HG03139 (cell line): Measurements from ENCODE around the gene ATG12.
"Not testable (repeated sequence)": the region's sequence is repeated elsewhere in the genome, so short reads cannot be mapped to it uniquely, and the experiment has no call there.

ENCODE experiments used
- ATAC-seq: cut with Tn5 transposase; IDR thresholded peaks from one replicate; pipeline ENCODE4 v1.9.1; 2021; ENCODE audit not compliant: unreplicated experiment

The ATG12 gene

DNA sequence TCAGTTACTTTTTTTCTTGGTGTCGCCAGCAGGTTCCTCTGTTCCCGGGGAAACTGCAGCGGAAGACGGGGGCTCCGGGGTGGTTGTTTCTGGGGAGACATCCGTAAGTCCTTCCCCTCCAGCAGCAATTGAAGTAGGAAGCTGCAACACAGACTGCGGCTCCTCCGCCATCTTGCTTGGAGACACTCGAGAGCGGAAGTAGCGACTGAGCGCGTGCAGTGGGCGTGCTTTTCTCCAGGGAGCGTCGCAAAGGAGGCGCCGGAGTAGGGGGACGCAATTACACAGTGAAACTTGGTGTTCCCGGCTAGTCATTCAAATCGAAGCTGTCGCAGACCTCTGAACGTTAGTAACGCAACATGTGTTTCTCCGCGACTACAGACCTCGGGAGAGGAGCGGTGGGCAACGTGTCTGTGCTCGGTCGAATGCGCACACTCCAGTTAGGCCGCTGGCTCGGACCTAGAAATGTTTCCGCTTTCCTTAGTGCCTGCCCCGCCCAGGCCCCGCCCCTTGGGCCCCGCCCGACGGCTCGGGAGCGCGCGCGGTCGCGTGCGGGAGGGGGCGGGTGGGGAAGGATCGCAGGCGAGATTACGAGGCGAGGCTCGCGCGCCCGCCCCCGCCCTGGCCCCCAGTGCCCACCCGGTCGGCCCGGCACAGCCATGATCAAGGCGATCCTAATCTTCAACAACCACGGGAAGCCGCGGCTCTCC, at the start of gene ATG12, which contains the start of gene AP3S1:
Gene ATG12 (minus strand): TSS at position 184 of the 707 bp plus-strand sequence. CDS start 13 bp downstream, at position 171.
Gene AP3S1 (plus strand): TSS at position 554 of the 707 bp plus-strand sequence. CDS start 103 bp downstream, at position 657.
- peak; percentile 73 for ATAC-seq

- no peak for ATAC-seq
Measured at GRCh38 chr5:115888027-115888426, 46.7 kb upstream of the ATG12 start.

GRCh38 chr5:115885208-115885607, 43.8 kb upstream of the ATG12 start:
- ATAC-seq: not testable (repeated sequence)

DNA sequence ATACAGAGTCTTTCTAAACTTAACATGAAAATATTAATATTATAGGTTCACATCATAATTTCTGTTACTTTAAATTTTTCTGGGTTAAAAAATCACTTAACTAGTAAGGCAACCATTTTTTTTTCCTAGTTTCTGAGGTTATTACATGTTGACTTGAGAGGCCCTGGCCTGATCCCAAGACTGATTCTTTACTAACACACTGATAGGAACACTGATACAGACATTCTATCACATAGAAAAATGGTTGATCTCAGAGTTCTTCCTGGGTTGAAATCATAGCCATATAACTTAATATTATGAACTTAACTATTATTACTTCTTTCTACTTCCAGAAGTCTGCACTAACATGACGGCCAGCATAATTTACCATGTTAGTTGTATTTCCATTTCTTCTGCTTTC, 43.3 kb upstream of the ATG12 start:
- no peak for ATAC-seq

- not testable (repeated sequence) for ATAC-seq
Measured at GRCh38 chr5:115882434-115882833, 41.1 kb upstream of the ATG12 start.

- ATAC-seq: not testable (repeated sequence)
Measured at GRCh38 chr5:115877342-115877741, 36.0 kb upstream of the ATG12 start.

DNA sequence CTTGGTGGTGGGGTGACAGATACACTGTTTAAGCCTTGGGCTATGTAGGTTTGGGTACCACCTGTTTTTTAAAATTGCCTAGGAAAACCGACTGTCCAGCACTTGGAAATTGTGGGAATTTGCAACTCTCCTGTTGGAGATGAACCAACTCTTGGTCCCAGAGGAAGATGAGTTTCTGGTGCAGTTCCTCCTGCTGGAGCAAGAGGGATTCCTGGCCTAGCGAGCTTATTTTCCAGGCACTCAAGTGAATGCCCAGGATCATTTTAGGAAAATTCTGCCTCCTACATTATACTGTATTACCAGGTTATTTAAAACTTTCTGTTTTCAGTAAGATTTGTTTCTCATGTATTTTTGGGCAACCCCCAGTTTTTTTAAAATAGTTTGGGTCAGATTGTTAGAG, 34.1 kb upstream of the ATG12 start:
- ATAC-seq: no peak

DNA sequence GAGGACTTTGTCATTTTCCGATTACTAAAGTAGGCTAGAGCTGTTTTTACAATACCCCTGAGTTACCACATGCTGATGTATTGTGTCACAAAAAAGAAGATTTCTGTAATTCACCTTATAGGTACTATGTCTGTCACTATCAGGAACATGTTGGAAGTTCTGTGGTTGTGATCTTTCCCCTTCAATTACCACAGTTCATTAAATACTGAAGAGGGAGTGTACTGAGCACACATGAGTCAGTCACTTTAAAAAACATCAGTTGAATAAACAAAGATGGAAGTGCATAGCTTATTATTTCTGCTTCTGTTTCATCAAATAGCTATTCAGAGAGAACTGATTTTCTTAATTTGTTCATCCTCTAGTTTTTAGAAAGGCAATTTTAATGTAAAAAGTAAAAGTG, 32.0 kb upstream of the ATG12 start:
- no peak for ATAC-seq

- no peak for ATAC-seq
Measured at GRCh38 chr5:115872447-115872846, 31.1 kb upstream of the ATG12 start.

DNA sequence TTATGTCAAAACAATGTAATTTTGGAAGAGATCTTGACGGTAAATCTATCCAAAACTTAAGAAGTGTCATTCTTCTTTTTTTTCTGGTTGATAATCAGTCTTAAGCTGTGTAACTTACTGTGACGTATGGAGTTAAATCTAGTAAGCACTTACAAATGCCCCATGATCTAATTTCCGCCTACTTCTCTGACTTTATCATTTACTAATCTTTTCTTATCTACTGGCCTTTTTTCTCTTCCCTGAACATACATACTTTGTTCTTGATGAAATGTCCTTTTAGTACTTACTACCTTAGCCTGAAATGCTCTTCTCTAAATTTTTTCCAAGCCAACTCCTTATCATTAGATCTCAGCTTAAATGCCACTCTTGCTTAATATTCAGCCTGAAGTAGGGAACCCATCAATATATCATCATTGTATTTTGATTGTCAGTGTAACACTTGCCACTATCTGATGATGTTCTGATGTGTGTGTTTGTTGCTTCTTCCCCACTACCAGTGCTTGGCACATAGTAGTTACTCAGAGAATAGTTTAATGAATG, 28.0 kb upstream of the ATG12 start:
- no peak for ATAC-seq

GRCh38 chr5:115859378-115859777, 18.0 kb upstream of the ATG12 start:
- no peak for ATAC-seq

GRCh38 chr5:115858396-115858795, 17.0 kb upstream of the ATG12 start:
- no peak for ATAC-seq

DNA sequence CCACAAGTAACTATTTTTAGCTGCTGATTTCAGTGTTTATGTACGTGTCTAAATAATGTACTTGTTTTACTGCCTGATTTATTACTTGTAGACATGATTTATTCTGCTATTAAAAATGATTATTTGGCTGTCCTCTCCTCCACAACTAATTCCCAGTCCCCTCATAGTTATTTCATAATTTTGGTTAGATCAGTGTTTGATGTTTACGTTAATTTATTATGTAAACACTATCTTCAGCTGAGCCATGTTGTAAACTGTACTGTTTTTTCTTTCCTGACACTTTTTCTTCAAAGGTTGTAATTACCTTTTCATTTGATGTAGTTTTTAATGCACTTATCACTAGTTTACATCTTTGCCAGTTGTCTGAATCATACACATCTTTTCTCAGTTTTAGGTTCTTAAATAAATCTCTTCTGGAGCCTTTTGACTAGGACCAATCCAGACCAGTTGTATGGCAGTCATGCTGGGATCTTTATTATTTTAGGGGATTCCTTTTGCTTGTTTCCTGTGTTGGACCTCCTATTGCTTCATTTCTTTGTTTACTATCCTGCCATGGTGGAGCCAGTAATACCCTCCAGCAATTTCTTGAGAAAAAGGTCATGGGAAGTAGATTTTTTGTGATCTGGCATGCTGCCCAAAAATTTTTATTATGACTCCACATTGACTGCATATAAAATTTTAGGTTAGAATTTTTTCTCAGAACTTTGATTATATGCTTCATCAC, 16.4 kb upstream of the ATG12 start:
- ATAC-seq: no peak

- no peak for ATAC-seq
Measured at GRCh38 chr5:115857057-115857479, 15.7 kb upstream of the ATG12 start.

DNA sequence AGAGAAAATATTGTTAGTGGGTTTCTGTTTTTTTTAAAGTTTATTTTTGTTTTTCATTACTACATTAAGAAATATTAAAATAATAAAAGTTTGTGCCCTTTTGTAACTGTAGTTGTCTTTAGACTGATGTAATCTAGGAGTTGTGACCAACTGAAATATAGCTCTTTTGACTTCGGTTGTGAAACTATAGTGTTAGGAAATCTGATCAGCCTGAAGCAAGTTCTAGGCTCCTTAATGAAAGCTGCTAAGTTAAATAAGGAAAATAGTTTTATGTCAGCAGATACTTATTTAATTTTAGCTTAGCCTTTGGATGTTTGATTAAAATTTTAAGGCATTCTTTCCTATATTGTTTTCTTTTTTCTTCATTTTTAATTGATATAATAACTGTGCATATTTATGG, 14.6 kb upstream of the ATG12 start:
- no peak for ATAC-seq

DNA sequence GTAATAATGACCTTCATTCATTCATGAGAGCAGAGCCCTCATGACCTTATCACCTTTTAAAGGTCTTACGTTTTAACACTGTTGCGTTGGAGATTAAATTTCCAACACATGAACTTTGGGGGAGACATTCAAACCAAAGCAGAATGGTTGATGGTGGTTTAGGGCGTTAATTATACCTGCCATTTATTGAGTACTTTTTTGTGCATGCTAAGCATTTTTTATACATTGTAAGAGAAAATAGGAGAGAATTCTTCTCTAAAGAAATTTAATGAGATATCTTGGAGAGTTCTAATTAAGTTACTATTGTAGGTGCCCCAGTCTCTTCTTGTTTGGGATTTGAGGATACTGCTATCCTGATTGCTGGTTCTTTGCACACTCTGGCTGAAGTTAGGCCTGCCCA, 12.8 kb upstream of the ATG12 start:
- ATAC-seq: no peak

GRCh38 chr5:115850744-115851416, 9.5 kb upstream of the ATG12 start:
- ATAC-seq: no peak

- ATAC-seq: no peak
Measured at GRCh38 chr5:115849258-115849798, 8.0 kb upstream of the ATG12 start.

DNA sequence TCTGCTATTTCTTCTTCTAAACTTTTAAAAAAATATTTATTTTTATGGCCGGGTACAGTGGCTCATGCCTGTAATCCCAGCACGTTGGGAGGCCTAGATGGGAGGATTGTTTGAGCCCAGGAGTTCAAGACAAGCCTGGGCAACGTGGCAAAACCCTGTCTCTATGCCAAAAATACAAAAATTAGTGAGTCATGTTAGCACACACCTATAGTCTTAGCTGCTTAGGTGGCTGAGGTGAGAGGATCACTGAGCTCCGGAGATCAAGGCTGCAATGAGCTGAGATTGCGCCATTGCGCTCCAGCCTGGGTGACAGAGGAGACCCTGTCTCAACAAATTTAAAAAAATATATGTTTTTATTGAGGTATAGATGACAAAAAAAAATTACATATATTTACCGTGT, 5.9 kb upstream of the ATG12 start:
- ATAC-seq: no peak

DNA sequence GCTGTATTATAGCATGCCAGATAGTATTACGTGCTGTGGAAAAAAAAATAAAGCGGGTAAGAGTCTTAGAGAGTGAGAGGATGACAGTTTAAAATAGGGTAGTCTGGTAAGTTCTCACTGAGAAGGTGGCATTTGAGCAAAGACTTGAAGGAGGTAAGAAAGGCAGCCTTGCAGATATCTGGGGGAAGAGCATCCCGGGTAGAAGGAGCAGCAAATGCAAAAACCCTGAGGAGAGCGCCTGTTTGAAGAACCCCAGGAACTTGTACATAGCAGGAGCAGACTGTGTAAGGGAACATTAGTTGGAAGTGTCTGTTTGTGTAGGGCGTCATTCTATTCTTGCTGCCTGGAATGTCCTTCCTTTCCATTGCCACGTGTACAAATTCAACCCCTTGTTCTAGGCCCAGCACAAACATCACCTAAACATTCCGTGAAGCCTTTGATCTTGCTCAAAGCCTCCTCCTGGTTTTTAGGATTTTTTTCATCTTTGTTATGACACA, 3.0 kb upstream of the ATG12 start:
- no peak for ATAC-seq
